GM18502 (cell line): ENCODE data around the gene ALDH1A2.

Experiments used
- ATAC-seq: cut with Tn5 transposase; IDR thresholded peaks from one replicate; pipeline ENCODE4 v1.9.1; 2021; ENCODE audit warnings: mild to moderate bottlenecking; ENCODE audit not compliant: unreplicated experiment, poor library complexity

ALDH1A2 gene

GRCh38 chr15:57915827-57916531, 149.5 kb downstream of the ALDH1A2 start:
- no peak for ATAC-seq

GRCh38 chr15:57914350-57915055, 151.0 kb downstream of the ALDH1A2 start:
- ATAC-seq = no peak

GRCh38 chr15:57911247-57911646, 154.3 kb downstream of the ALDH1A2 start:
- no peak for ATAC-seq

- ATAC-seq = no peak
Measured at GRCh38 chr15:57910672-57911071, 154.8 kb downstream of the ALDH1A2 start.

GRCh38 chr15:57909388-57909787, 156.1 kb downstream of the ALDH1A2 start:
- no peak for ATAC-seq

GRCh38 chr15:57903626-57904025, 161.9 kb downstream of the ALDH1A2 start:
- no peak for ATAC-seq
